Right lobe of liver (tissue), 4 donors: ENCODE data around the gene PROSER1.

Experiments
- POLR2A ChIP-seq: fragments of 450-650 bp; IDR thresholded peaks from one replicate; pipeline ENCODE4 v1.6.1; 2017; ENCODE audit warnings: antibody characterized with exemption, mild to moderate bottlenecking
- TF ChIP-seq, protein P1 (sequence below), 4 donors: fragments of 200-600 bp in 3 of 4; fragments of 450-650 bp in 1 of 4; IDR thresholded peaks; one replicate each; pipeline versions ENCODE4 v1.5.1 to v1.8.0; 2016 to 2022; ENCODE audit warnings: antibody characterized with exemption in 4 of 4, mild to moderate bottlenecking in 2 of 4
- donor health status: DM: no; HTN: no; CAD: no.
- donor health status: DM: no; HTN: no; CAD: no.
- donor health status: DM: no; HTN: yes; CAD: no.

DNA sequence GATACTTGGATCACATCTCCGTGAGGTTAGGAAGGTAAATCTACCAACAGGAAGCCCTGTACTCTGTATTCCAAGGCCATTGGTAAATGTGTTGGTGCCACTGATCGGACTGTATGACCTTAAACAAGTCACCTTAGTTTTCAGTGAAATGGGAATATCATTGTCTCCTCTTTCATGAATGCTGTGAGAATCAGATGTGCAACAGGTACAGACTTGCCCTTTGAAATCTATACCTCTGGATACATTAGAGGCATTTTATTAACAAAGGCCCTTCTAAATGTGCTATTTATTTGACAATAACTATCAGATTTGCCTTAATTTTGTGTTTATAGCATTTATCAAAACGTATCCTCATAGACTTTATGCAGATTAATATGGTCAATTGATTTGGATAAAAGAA, 11.4 kb upstream of the PROSER1 start:
- TF ChIP-seq, protein P1, sequence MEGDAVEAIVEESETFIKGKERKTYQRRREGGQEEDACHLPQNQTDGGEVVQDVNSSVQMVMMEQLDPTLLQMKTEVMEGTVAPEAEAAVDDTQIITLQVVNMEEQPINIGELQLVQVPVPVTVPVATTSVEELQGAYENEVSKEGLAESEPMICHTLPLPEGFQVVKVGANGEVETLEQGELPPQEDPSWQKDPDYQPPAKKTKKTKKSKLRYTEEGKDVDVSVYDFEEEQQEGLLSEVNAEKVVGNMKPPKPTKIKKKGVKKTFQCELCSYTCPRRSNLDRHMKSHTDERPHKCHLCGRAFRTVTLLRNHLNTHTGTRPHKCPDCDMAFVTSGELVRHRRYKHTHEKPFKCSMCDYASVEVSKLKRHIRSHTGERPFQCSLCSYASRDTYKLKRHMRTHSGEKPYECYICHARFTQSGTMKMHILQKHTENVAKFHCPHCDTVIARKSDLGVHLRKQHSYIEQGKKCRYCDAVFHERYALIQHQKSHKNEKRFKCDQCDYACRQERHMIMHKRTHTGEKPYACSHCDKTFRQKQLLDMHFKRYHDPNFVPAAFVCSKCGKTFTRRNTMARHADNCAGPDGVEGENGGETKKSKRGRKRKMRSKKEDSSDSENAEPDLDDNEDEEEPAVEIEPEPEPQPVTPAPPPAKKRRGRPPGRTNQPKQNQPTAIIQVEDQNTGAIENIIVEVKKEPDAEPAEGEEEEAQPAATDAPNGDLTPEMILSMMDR (IDR thresholded peaks at IDR 0.05) = no peak
- no peak for TF ChIP-seq POLR2A
